Vagina (tissue), 2 donors: ENCODE measurements around the gene SCRN1.

ENCODE experiments used
- POLR2A ChIP-seq, 2 donors: fragments of 450-650 bp; IDR thresholded peaks; one replicate each; pipeline ENCODE4 v1.6.1; 2017; ENCODE audit warnings: antibody characterized with exemption in 2 of 2, mild to moderate bottlenecking in 2 of 2, moderate library complexity in 2 of 2
- POLR2AphosphoS5 ChIP-seq, 2 donors: sonication (generic); formaldehyde crosslinking; IDR thresholded peaks; one replicate each; pipeline ENCODE4 v1.9.0; 2017; ENCODE audit warnings: antibody characterized with exemption in 2 of 2, mild to moderate bottlenecking in 2 of 2, low read depth in 1 of 2; ENCODE audit not compliant: insufficient read depth in 1 of 2
- TF ChIP-seq, protein P1 (sequence below), 3 experiments: fragments of 450-650 bp in 2 of 3; fragments of 200-600 bp in 1 of 3; sonication (generic) in 1 of 3; IDR thresholded peaks; one replicate each; pipeline ENCODE4 v1.5.1; 2017 to 2019; ENCODE audit warnings: antibody characterized with exemption in 3 of 3, mild to moderate bottlenecking in 2 of 3, moderate library complexity in 2 of 3

DNA sequence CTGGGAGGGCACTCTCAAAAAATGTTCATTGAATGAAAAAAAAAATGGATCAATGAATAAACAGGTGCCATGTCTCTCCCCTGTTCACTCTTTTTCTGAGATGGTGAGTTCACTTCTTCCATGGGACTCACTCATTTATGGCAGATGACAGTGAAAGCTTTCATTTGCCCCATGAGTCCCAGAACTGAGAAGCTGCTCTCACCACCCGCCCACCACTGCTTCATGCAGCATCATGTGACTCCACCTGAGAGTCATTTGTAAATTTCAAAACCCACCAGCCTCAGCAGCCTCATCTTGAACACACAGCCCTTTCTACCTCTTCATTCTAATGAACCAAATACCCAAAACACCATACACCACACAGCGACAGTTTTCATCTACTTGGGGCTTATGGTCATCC, 64.9 kb downstream of the SCRN1 start:
- TF ChIP-seq, protein P1, sequence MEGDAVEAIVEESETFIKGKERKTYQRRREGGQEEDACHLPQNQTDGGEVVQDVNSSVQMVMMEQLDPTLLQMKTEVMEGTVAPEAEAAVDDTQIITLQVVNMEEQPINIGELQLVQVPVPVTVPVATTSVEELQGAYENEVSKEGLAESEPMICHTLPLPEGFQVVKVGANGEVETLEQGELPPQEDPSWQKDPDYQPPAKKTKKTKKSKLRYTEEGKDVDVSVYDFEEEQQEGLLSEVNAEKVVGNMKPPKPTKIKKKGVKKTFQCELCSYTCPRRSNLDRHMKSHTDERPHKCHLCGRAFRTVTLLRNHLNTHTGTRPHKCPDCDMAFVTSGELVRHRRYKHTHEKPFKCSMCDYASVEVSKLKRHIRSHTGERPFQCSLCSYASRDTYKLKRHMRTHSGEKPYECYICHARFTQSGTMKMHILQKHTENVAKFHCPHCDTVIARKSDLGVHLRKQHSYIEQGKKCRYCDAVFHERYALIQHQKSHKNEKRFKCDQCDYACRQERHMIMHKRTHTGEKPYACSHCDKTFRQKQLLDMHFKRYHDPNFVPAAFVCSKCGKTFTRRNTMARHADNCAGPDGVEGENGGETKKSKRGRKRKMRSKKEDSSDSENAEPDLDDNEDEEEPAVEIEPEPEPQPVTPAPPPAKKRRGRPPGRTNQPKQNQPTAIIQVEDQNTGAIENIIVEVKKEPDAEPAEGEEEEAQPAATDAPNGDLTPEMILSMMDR (IDR thresholded peaks at IDR 0.05), result no peak
- TF ChIP-seq POLR2AphosphoS5 (IDR thresholded peaks at IDR 0.05; ENCODE audit: insufficient read depth in 1 of 2, low read depth in 1 of 2) (no peak), POLR2A (IDR thresholded peaks at IDR 0.05) (no peak)
